PC-3 (cell line): Measurements from ENCODE around the gene NUDT8. TPM values are rescaled to one million over a fixed set of nuclear protein-coding genes. Genes with fewer than 3 reads are reported as not detected.

Experiments used
- ATAC-seq: fragments of 200-7000 bp; cut with Tn5 transposase; 2 replicates; pipeline ENCODE4 v1.9.1; 2020; ENCODE audit warnings: mild to moderate bottlenecking, moderate library complexity
- BruUV-seq: library from RNA; stranded (reverse); fragments of 400-500 nt; replicated peaks from 2 replicates; lab custom pipeline; 2021; lab: Mats Ljungman, UMichigan
- CTCF ChIA-PET: fragments of 300-600 bp; sonication (Branson Sonifier 250); formaldehyde crosslinking; loops from one replicate; lab custom pipeline; 2022; ENCODE audit warnings: antibody characterized with exemption; lab: Charles Lee
- POLR2A ChIA-PET: fragments of 300-600 bp; sonication (Branson Sonifier 250); formaldehyde crosslinking; loops from one replicate; lab custom pipeline; 2022; ENCODE audit warnings: antibody characterized with exemption; ENCODE audit not compliant: unreplicated experiment; lab: Charles Lee
- DNase-seq: peaks from one replicate; pipeline ENCODE4 v3.0.0-alpha.2; 2015
- H2AFZ ChIP-seq: fragments of 300-600 bp; sonication (generic); 2 replicates; pipeline ENCODE4 v1.6.0; 2016; ENCODE audit warnings: antibody characterized with exemption, low read length
- H3F3A ChIP-seq: fragments of 300-600 bp; sonication (generic); one replicate; pipeline ENCODE4 v1.6.0; 2017; ENCODE audit warnings: antibody characterized with exemption, low read length, control low read depth, mild to moderate bottlenecking; ENCODE audit not compliant: unreplicated experiment
- H3K27ac ChIP-seq: fragments of 300-600 bp; sonication (generic); 2 replicates; pipeline ENCODE4 v1.5.1; 2016; ENCODE audit warnings: mild to moderate bottlenecking, low read length
- H3K27me3 ChIP-seq: fragments of 300-600 bp; sonication (generic); 2 replicates; pipeline ENCODE4 v1.6.1; 2016; ENCODE audit warnings: low read length, mixed read lengths
- H3K36me3 ChIP-seq: fragments of 300-600 bp; sonication (generic); 2 replicates; pipeline ENCODE4 v1.6.1; 2016; ENCODE audit warnings: low read depth, mixed run types, low read length, mixed read lengths
- H3K4me1 ChIP-seq: fragments of 300-600 bp; sonication (generic); 2 replicates; pipeline ENCODE4 v1.5.1; 2016; ENCODE audit warnings: low read length; ENCODE audit not compliant: insufficient read depth
- H3K4me2 ChIP-seq: fragments of 300-600 bp; sonication (generic); 2 replicates; pipeline ENCODE4 v1.6.0; 2016; ENCODE audit warnings: low read length
- H3K4me3 ChIP-seq: fragments of 300-600 bp; sonication (generic); 2 replicates; pipeline ENCODE4 v1.5.1; 2016; ENCODE audit warnings: mild to moderate bottlenecking, low read length, mixed read lengths
- H3K79me2 ChIP-seq: fragments of 300-600 bp; sonication (generic); 2 replicates; pipeline ENCODE4 v1.6.1; 2017; ENCODE audit warnings: low read length, mixed read lengths
- H3K9ac ChIP-seq: fragments of 300-600 bp; sonication (generic); 2 replicates; pipeline ENCODE4 v1.6.0; 2016; ENCODE audit warnings: mild to moderate bottlenecking, low read length
- H3K9me2 ChIP-seq: fragments of 300-600 bp; sonication (generic); replicated peaks from 2 replicates; pipeline ENCODE4 v1.6.1; 2016; ENCODE audit warnings: mixed run types, low read length, mixed read lengths
- H3K9me3 ChIP-seq: fragments of 300-600 bp; sonication (generic); 2 replicates; pipeline ENCODE4 v1.6.1; 2016; ENCODE audit warnings: low read length, mixed read lengths
- H4K20me1 ChIP-seq: fragments of 300-600 bp; sonication (generic); 2 replicates; pipeline ENCODE4 v1.6.1; 2016; ENCODE audit warnings: low read length, mixed read lengths
- CTCF ChIP-seq: fragments of 300-600 bp; sonication (generic); conservative IDR thresholded peaks from 2 replicates; pipeline ENCODE4 v1.5.1; 2017; ENCODE audit warnings: antibody characterized with exemption, low read depth, mild to moderate bottlenecking, low read length
- EZH2 ChIP-seq: fragments of 300-600 bp; sonication (generic); IDR thresholded peaks from one replicate; pipeline ENCODE4 v1.6.1; 2017; ENCODE audit warnings: antibody characterized with exemption, mild to moderate bottlenecking, low read length; ENCODE audit not compliant: unreplicated experiment
- EZH2phosphoT487 ChIP-seq: fragments of 300-600 bp; sonication (generic); IDR thresholded peaks from 2 replicates; pipeline ENCODE4 v1.6.1; 2018; ENCODE audit warnings: mild to moderate bottlenecking, antibody characterized with exemption, low read length, borderline replicate concordance
- intact Hi-C: fragments of 100-400 bp; cut with micrococcal nuclease; formaldehyde crosslinking; loops from 2 replicates; pipeline ENCODE4 v1.9.0; 2023
- total RNA-seq: library from RNA; depleted of rRNA; stranded (reverse); fragments of >200 nt; gene quantifications from 2 replicates; pipeline ENCODE4 v1.2.3, GENCODE V29; 2014

NUDT8 gene
- total RNA-seq, 1 experiment from 2014 or later, result 50.6 TPM

- no peaks in the 10 kb centered on the region for H3K4me1 ChIP-seq
- H3K4me2 ChIP-seq, result no peak overlapping the region
- H3K4me3 ChIP-seq, result no peak overlapping the region
- no peak overlapping the region for H3K27ac ChIP-seq
- no peaks in the 10 kb centered on the region for H3K36me3 ChIP-seq
- ChIA-PET CTCF (no interaction called here), POLR2A (no interaction called here)
- no TSS peak for BruUV-seq
- no peak overlapping the region for H2AFZ ChIP-seq
- DNase-seq (no peak), ATAC-seq (no peak)
- no peaks in the 10 kb centered on the region for H3K9me3 ChIP-seq
- TF ChIP-seq EZH2phosphoT487 (no peak), EZH2 (no peak), CTCF (no peak)
- no peak overlapping the region for H3K9ac ChIP-seq
- no peaks in the 10 kb centered on the region for H4K20me1 ChIP-seq
- intact Hi-C loops, result no loop called here
- no peaks in the 10 kb centered on the region for H3K9me2 ChIP-seq
- H3K27me3 ChIP-seq, result no peaks in the 10 kb centered on the region
- no peaks in the 10 kb centered on the region for H3K79me2 ChIP-seq
- no peaks in the 10 kb centered on the region for H3F3A ChIP-seq
Measured at GRCh38 chr11:67642173-67643120, 12.7 kb upstream of the NUDT8 start.

GRCh38 chr11:67641338-67642172 lies 11.8 kb upstream of the NUDT8 start:
- H3K9me2 ChIP-seq, result no peaks in the 10 kb centered on the region
- H3K4me3 ChIP-seq, result no peak overlapping the region
- H3K79me2 ChIP-seq, result no peaks in the 10 kb centered on the region
- no peak for DNase-seq
- TF ChIP-seq EZH2, result no peak
- no peak for TF ChIP-seq EZH2phosphoT487
- no peak for TF ChIP-seq CTCF
- H3K4me1 ChIP-seq, result no peaks in the 10 kb centered on the region
- H3K4me2 ChIP-seq, result no peak overlapping the region
- no peaks in the 10 kb centered on the region for H3K27me3 ChIP-seq
- POLR2A ChIA-PET, result no interaction called here
- no peak for ATAC-seq
- no peaks in the 10 kb centered on the region for H3K9me3 ChIP-seq
- no peak overlapping the region for H3K9ac ChIP-seq
- CTCF ChIA-PET, result interaction anchor here (1.2 kb wide), 1 partner anchor 12 kb away, joined by 4 read pairs; the partner anchor contains the start of gene NUDT8
- no peaks in the 10 kb centered on the region for H3K36me3 ChIP-seq
- intact Hi-C loops, result no loop called here
- no peaks in the 10 kb centered on the region for H4K20me1 ChIP-seq
- H3K27ac ChIP-seq, result no peak overlapping the region
- BruUV-seq, result no TSS peak
- H3F3A ChIP-seq, result no peaks in the 10 kb centered on the region
- H2AFZ ChIP-seq, result no peak overlapping the region
